ENCODE data around the gene TBC1D4.

DNA sequence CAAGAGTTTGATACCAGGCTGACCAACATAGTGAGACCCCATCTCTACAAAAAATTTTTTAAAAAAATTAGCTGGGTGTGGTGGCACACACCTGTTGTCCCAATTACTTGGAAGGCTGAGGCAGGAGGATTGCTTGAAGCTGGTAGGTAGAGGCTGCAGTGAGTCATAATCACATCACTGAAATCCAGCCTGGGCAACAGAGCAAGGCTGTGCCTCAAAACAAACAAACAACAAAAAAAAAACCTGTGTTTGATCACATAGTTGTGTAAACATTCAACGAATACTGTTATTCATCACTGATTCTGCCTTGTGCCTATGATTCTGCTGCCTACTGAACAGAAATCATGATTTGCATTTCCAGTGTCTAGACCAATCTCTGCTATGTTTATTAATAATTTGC lies 134.0 kb downstream of the TBC1D4 start:
- TF ChIP-seq EZH2 (optimal IDR thresholded peaks at IDR 0.05; ENCODE audit: low read depth, low read length), result no peak
- TF ChIP-seq, protein P1, sequence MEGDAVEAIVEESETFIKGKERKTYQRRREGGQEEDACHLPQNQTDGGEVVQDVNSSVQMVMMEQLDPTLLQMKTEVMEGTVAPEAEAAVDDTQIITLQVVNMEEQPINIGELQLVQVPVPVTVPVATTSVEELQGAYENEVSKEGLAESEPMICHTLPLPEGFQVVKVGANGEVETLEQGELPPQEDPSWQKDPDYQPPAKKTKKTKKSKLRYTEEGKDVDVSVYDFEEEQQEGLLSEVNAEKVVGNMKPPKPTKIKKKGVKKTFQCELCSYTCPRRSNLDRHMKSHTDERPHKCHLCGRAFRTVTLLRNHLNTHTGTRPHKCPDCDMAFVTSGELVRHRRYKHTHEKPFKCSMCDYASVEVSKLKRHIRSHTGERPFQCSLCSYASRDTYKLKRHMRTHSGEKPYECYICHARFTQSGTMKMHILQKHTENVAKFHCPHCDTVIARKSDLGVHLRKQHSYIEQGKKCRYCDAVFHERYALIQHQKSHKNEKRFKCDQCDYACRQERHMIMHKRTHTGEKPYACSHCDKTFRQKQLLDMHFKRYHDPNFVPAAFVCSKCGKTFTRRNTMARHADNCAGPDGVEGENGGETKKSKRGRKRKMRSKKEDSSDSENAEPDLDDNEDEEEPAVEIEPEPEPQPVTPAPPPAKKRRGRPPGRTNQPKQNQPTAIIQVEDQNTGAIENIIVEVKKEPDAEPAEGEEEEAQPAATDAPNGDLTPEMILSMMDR (IDR thresholded peaks at IDR 0.05; ENCODE audit: low read length), result no peak
- no peak for TF ChIP-seq EZH2phosphoT487 (IDR thresholded peaks at IDR 0.05; ENCODE audit: low read length)
